HG02884 (cell line): Measurements from ENCODE around the gene ASTN1.

Experiments used
- ATAC-seq: cut with Tn5 transposase; IDR thresholded peaks from one replicate; pipeline ENCODE4 v1.9.1; 2021; ENCODE audit warnings: mild to moderate bottlenecking, moderate library complexity; ENCODE audit not compliant: unreplicated experiment

The ASTN1 gene

DNA sequence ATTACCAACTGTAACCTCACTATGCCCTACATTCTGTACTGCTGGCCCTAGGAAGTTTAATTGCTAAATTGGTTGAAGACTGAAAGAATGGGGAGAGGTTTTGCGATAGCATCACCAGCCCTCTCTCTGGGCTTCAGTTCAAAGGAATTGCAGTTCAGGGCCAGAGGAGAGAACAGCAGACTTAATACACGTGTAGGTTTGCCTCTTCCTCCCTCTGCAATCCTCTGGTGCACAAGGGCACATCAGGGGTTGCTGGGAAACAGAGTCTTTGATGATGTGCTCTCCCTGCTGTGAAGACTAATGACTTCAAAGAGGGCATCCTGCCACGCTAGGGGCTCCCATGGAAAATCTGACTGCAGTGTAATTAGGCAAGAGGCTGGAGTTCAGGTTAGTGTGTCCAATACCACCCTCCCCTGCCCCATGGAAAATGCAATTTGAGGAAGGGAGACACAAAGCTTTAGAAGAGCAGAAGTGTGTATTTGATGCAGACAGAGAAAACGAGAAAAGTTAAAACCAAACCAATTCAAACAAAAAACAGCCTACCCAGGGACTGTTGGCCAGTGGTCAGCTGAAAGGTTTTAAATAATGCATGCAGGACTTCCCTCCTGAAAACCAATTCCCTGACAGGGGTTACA lies 167.9 kb downstream of the ASTN1 start:
- ATAC-seq = no peak

DNA sequence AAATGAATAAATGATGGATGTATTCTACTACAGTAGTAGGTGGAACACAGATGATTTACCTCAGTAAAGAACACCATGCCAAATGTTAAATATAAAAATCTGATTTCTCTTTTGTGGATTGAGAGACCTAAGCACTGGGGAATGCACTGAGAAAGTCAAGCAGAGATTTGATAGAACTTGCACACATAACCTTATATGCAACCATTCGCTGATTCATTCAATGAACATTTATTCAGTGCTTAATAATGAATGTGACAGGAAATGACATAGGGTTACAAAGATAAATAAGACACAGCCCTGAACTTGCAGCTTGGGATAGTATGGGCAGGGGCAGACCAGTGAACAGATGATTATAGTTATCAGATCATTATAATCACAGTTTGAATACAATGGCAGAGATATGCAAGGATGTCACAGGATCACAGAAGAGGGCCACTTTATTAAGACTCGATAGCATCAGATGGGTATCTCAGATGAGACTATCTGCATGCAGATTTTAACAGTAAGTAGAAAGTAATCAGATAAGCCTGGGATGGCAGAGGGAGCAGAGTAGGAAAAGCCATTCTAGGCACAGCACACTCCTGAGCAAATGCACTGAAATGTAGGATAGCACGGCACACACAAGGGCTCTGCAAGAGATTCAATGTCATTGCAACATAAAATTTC lies 169.4 kb downstream of the ASTN1 start:
- no peak for ATAC-seq

DNA sequence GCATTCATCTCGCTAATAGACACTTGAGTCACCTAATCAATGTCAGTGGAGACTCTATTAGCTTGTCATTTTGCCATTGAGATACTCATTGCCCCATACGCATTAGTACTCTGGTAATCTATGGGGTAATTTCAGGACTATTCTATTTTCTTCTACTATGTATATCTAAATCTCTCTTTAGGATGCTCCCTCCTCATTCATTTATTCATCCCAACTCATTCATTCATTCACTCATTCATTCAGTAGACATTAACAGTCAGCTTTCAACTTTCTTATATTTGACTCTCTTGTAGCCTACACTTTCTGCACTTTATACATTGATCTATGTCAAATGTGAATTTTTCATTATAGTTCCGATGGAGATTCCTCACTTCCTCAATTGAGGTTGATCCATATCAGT lies 170.9 kb downstream of the ASTN1 start:
- no peak for ATAC-seq

DNA sequence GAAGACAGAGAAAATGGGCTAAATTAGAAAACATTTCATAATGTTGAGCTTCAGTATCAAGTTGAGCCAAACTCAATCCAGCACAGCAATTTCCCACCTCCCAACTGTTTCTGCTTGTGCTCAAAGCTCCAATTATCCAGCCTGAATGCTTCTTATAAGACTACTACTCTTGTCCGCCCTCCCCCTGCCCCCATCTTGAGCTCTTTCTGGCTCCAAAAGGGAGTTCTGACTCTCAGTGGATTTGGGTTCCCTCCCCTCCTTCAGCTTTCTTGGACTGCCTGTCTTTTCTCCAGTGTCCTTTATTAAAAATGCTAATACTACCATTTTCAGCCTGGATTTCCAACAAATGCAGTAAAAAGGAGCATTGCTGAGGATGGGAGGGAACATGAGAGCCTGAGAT lies 174.8 kb downstream of the ASTN1 start:
- no peak for ATAC-seq

DNA sequence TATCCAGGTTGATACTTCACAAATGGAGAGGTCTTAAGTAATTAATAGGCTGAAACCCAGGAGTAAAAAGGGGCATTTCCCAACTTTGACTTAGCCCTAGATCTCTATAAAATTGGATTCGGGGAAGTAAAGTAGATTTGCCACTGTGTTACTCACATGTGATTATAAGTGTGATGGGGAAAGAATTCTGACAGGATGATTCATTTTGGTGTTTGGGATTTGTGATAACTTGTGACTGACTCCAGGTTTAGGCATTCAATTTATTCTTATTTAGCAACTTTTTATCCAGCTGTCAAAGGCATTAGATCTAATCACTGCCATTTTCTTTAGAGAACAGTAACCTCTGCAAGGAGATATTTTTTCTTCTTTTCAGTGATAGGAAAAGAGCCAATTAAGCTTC lies 175.5 kb downstream of the ASTN1 start:
- no peak for ATAC-seq

DNA sequence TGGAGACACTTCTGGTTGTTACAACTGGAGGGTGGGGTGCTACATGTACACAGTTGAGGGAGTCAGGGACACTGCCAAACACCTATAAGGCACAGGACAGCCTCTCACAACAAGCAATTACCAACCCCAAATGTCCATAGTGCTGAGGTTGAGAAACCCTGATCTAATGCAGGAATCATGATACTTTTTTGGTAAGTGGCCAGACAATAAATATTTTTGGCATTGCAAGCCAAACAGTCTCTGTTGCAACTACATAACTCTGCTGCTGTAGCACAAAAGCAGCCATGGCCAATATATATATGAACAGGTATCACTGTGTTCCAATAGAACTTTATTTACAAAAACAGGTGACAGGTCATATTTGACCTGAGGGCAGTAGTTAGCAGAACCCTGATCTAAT lies 177.5 kb downstream of the ASTN1 start:
- ATAC-seq = no peak

DNA sequence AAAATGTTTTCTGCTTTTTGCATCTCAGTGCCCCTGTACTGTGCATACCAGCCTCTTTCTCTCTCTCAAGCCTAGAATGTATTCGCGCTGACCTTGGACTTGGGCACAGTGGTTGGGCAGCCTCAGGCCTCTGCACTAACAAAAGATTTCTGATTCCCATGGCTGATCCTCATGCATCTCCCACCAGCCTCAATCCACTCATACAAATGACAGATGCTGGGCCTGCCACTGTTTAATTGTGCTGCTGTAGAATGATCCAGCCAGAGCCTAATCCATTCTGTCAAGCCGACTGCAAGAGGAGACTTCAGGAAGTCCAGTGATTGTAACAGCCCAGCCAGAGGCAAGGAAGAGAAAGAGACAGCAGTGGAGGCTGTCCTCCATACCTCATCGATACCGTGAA lies 180.8 kb downstream of the ASTN1 start:
- ATAC-seq = no peak

DNA sequence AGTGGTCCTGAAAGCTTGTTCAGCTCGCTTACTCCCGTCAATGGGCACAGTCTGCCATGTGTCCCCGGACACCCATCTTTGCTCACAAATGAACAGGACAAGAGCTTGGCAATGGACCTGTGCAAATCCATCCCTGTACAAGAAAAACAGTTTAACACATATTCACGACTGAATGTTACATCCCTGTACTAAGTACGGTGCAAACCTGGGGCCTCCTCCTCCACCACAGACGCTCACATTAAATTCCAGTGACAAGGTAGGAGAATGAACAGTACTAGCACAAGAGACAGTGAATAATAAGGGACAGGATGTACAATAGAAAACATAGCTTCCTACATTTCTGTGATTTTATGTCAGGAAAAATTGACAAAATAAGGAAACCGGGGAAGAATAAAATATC lies 187.7 kb downstream of the ASTN1 start:
- ATAC-seq = no peak

DNA sequence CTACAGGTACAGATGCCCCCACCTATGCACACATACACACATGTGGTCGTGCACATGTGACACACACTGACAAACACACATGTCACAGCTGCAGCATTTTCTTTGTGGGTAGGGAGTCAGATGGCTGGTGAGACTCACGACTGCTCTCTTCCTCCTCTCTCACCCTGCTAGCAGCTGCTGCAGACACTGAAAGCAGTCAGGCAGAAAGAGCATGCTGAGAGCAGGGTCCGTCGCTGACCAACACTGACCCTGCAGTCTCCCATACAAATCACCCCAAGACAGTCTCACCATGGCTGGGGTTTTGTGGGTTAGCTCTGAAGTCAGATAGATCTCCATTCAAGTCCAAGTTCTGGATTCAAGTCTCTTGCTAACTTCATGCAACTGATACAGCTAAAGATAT lies 188.3 kb downstream of the ASTN1 start:
- no peak for ATAC-seq

DNA sequence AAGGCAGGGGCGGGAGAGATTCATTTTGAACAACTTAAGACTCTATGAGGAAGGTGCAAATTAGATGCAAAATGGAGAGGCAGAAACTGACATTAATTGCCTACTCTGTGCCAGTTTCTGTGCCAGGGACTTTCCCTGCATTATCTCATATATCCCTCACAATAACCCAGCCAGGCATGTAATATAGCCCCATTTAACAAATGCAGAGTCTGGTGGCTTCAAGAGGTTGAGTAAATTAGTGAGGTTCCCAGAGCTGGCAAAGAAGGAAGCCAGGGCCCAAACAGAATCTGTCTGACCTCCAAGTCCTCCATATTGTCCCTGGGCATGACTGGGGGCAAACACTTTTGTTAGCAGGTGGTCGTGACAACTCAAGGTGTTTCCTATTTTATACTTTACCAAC lies 199.8 kb downstream of the ASTN1 start:
- no peak for ATAC-seq

DNA sequence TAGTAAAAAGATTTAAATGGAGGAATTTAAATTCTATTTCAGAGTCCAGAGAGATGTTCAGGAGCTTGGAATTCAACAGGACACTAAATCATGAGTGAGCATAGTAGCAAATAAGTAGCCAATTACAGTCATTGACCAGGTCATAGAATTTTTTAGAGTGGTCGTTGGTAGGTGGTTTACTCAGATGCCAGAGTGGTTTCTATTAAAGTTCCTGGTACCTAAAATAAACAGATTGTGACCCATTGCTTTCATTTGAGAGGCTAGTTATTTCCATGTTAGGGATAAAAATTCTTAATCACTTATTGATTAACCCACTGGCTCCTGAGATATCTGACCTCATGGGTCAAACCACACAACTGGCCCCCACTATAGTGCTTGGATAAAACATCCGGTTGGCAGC lies 201.3 kb downstream of the ASTN1 start:
- ATAC-seq = no peak

DNA sequence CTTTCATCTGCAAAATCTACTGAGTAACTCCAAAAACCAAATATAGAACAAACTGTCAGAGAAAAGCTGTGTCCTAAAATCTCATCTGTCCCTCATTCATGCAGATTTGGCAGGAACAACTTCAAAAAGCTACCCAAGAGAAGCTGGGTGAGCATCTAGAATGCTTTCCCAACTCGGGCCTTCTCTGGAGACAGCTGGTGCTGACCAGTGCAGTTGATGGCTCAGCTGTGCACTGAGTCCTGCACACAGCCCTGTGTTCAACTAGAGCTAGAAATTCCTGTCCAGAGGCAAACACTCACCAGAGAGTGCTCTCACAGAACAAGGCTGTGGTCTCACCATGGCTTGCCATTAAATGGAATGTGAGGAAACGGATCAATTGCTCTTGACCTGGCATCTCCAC lies 202.8 kb downstream of the ASTN1 start:
- ATAC-seq = no peak

DNA sequence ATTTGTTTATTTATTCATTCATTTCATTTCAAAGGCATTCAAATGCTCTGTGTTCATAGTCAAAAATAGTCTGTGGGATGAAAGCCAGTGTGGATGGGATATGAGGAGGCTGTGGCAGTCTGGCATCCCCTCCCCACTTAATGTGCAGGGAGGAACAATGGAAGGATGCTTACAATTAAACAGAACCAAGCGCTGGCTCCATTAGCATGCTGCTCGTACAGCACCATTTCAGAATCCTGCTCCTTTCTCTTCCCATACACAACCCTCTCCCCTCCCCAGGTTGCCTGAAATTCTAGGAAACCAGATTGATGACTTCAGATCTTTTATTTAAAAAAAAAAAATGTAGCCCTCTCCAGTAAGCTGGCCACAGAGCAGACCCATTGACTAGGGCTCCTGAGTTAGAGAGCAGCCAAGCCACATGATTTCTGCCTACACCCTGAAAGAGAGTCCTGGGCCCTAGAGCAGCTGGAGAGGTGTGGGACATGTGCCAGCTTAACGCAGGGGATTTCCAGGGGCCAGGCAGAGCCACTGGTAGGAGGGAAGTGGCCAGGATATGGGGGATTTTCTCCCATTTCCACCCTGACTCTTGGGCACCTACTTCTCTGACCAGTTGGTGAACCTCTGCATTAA lies 205.2 kb downstream of the ASTN1 start:
- no peak for ATAC-seq

DNA sequence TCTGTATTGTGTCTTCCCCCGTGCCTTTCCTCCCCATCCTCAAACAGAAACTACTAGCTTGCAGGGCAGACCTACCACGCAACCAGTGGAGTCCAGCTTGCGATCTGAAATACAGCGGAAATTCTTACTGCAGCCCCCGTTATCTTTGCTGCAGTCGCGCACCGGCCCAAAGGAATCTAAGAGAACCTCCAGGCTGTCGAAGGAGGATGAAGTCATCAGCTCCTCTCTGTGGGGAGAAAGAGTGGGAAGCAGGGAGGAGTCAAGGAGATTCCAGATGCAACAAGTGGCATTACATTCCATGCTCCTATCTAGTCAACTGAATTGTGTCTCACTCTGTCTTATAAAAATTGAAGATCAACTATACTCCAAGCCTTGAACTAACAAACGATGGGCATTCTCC lies 206.9 kb downstream of the ASTN1 start:
- no peak for ATAC-seq

DNA sequence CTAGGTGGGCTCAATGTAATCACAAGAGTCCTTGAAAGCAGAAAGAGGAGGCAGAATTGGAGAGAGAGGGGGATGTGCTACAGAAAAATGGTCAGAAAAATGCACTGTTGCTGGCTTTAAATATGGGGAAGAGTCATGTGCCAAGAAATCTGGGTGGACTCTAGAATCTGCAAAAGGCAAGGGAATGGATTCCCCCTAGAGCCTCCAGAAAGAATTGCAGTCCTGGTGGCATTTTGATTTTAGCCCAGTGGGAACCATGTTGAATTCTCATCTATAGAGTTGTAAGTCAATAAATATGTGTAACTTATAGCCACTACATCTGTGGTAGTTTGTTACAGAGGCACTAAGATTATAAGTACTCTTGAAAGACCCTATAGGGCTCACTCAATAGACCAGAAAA lies 210.3 kb downstream of the ASTN1 start:
- ATAC-seq = no peak

DNA sequence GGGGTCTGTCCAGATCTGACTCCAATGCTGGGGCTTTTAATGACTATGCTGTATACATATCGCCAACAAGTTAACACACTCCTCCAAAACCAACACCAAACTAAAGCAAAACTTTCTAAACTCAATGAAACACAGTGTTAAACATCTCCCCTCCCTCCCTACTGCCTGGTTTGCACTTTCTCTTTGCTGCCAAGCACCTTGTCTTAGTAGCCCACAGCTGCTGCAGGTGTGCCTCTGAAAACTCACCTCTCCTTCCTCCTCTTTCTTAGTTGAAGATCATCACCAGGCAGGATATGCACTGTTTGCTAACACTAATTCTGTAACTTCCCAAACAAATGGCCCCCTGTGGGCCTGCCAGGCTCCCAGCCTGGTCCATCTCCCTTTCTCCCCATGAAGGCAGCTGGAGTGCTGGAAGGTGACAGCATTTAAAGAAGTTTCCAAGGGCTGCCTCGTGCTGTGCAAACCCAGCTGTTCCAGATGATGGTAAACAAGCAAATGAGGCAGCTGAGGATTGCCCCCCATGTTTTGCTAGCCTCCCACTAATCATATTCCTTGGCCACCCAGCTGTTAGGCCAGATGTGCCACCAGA lies 213.7 kb downstream of the ASTN1 start:
- no peak for ATAC-seq

DNA sequence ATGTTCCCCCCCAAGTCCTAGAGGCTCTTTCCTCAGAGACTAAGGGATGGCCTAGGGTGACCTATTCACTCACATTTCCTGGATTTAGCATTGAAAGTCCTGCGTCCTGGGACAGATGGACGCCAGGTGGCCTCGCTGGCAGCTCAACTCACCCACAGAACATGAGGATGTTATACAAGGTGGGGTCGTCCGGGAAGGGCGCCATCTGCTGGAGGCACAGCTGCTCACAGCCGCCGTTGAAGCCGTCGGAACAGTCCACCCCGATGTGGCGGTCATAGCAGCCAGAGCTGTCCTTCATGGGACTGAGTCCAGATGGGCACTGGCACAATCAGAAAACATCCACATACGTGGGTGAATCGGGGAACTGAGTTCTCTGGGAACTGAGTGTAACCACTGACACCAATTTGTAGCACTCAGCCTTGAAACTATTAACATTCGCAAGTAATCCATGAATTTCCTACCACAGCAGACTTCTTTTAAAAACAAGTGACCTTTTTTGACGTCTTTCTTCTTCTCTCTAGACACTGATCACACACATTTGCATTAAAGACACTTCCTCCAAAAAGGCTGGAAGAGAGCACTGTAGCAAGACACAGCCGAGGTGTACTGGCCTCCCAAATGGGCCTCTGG lies 215.4 kb downstream of the ASTN1 start:
- peak; percentile 66 for ATAC-seq

DNA sequence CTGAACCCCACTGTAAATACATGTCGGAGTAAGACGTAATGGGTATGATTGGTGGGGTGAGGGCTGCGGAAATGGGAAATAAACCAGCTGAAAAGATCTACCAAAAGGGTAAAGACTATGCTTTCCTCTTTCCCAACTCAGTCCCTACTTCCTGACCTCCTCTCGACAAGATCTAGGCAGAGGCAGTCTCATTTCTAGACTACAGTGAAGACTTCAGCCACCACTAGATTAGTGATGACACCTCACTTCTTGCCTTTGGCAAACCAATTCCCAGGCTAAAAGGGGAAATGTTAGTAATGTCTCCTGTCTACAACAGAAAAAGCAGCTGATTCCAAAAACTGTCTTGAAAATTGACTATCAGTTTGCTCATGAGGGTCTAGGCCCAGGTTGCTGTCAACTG lies 219.9 kb downstream of the ASTN1 start:
- no peak for ATAC-seq

DNA sequence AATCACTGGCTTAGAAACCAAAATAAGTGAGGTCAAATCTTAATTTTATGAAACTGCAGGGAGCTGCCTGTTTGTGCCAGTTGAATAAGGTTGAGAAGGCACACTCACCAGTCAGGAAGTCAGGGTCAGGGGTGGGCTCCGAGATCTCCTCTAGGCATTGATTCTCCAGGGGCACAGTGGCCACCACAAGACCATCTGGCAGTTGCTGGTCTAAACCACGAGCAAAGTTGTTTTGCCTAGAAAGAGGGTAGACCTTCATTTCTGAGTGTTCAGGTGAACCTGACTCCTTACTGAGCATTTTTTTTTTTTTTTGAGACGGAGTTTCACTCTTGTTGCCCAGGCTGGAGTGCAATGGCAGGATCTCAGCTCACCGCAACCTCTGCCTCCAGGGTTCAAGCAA lies 220.7 kb downstream of the ASTN1 start:
- ATAC-seq = no peak

DNA sequence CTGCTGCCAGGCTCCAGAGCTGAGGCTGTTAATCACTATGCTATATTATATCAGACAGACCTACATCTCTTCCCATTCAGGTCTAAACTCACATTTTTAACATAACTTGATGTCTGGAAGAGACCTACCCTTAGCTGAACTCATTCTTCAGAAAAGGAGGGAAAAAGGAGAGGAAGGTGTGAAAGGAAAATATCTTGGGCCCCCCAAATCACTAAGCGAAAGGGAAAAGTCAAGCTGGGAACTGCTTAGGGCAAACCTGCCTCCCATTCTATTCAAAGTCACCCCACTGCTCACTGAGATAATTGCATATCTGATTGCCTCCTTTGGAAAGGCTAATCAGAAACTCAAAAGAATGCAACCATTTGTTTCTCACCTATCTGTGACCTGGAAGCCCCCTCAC lies 222.2 kb downstream of the ASTN1 start:
- ATAC-seq = no peak

DNA sequence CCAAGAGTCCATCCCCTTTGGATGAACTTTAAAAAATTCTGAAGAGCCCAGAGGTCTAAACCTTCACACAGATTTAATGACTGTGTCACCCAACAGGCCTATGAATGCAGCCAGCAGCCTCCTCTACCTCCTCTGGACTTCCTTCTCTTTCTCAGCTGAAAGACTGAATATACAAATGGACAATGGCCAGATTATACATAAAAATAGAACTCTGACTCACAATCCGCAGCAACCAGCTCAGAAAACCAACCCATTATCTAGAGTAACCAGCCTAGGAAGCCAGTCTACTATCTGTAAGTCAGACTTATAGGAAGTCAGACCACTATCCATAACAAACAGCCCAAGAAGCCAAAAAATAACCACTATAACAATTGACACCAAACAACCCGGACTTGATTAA lies 224.5 kb downstream of the ASTN1 start:
- no peak for ATAC-seq

DNA sequence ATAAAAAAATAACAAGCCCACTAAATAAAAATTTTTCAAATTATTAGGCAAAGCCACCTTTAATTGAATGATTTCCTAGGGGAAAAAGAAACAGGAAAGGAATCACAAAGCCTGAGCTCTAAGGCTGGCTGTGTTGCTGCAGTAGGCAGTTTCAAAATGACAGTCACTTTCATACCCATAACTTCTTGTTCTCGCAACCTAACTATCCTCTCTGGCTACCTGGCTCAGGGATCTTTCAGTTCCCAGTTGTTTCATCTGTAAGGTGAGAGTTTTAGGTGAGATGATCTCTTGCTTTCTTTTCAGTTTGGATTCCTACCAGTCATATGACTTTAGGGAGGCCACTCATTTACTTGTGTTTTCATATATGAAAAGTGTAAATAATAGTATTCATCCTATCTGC lies 226.1 kb downstream of the ASTN1 start:
- ATAC-seq = no peak
